Thyroid gland (tissue), 4 donors: Measurements from ENCODE around the gene AARSD1.

Experiments
- CTCF ChIP-seq, 6 experiments: fragments of 200-600 bp in 3 of 6; fragments of 450-650 bp in 3 of 6; sonication (generic) in 3 of 6; IDR thresholded peaks; one replicate each; pipeline ENCODE4 v1.5.1; 2016 to 2019; ENCODE audit warnings: antibody characterized with exemption in 6 of 6, mild to moderate bottlenecking in 2 of 6, inconsistent platforms in 1 of 6, moderate library complexity in 1 of 6
- POLR2A ChIP-seq, 2 donors: fragments of 450-650 bp; IDR thresholded peaks; one replicate each; pipeline ENCODE4 v1.6.1; 2017; ENCODE audit warnings: antibody characterized with exemption in 2 of 2, mild to moderate bottlenecking in 2 of 2, moderate library complexity in 1 of 2

GRCh38 chr17:42985225-42985624 is 21.0 kb upstream of the AARSD1 start:
- TF ChIP-seq CTCF (IDR thresholded peaks at IDR 0.05) (no peak), POLR2A (IDR thresholded peaks at IDR 0.05) (no peak)
